SW 1271 (cell line): ENCODE results near the gene PIERCE2.
A peak's percentile ranks its signal among the peaks of the same experiment; 100 is the strongest.
"Not testable (repeated sequence)": the region's sequence is repeated elsewhere in the genome, so short reads cannot be mapped to it uniquely, and the experiment has no call there.

Experiments used
- DNase-seq, 2 experiments: peaks; one replicate each; lab custom pipeline; 2025; lab: John Stamatoyannopoulos, UW

The PIERCE2 gene

GRCh38 chr15:55408012-55408928, at the start of gene PIERCE2, which contains the start of gene CCPG1:
Gene PIERCE2, plus strand, starts transcription at chr15:55408495. Its CDS starts 274 bp downstream, at chr15:55408769.
Gene CCPG1, minus strand, starts transcription at chr15:55408359. Its CDS starts 18,935 bp downstream, at chr15:55389424.
- DNase-seq = peak; percentile 86 to 95

- DNase-seq = no peak
Measured at GRCh38 chr15:55360256-55360655, 48.0 kb upstream of the PIERCE2 start.

DNA sequence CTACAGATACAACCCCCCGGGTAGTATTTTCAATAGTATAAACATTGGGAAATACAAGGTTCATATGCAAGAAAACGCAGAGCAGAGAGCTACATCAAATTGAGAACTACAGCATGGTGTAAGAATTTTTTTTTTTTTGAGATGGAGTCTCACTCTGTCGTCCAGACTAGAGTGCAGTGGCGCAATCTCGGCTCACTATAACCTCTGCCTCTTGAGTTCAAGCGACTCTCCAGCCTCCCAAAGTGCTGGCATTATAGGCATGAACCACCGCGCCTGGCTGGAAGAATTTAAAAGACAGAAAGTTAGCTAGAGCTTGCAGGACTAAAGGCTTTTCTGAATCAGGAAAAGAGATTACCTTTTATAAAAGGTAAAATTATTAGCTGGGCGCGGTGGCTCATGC, 47.2 kb upstream of the PIERCE2 start:
- DNase-seq = no peak

- no peak for DNase-seq
Measured at GRCh38 chr15:55362641-55363040, 45.7 kb upstream of the PIERCE2 start.

GRCh38 chr15:55366981-55367380, 41.3 kb upstream of the PIERCE2 start:
- DNase-seq = no peak

DNA sequence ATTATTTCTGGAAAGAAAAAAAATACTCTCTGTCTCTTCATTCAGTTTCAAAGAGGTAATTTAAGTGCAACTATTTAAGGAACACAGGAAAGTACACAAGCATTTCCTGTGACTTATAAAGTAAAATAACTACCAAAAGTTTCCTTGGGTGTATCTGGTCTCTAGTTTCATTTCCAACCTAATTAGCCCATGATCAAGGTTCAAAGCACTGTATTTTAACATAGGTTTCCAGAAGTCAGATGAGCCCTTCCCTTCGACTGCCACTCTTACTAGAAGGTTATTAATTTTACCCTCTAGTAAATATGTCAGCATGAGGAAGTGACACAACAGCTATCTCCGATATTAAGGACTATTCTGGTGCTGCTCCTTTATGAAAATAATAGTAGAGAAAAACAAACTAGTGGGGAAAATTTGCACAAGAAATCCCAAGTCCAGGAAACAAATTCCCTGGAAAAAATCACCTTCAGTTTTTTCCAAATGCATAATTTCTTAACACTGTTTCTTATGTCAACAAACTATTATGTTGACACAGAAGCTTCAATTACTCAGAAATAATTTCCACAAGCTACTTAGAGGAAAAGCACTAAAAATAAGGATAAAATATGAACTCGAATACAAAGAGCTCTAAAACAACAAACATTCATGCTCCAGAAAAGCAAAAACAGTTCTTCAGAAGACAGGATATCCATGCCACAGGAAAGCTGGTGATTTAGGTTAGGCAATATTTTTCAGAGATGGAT, 35.4 kb upstream of the PIERCE2 start:
- no peak for DNase-seq

DNA sequence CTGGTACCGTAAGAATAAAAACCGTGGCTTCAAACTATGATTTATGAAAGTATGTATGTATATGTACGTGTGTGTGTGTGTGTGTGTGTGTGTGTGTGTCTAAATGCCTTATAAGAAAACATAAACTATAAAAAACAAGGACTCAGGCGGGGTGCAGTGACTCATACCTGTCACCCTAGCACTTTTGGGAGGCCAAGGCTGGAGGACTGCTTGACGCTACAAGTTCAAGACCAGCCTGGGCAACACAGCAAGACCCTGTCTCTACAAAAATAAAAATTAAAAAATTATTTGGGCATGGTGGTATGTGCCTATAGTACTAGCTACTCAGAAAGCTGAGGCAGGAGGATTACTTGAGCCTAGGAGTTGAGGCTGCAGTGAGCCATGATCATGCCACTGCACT, 29.2 kb upstream of the PIERCE2 start:
- no peak for DNase-seq

DNA sequence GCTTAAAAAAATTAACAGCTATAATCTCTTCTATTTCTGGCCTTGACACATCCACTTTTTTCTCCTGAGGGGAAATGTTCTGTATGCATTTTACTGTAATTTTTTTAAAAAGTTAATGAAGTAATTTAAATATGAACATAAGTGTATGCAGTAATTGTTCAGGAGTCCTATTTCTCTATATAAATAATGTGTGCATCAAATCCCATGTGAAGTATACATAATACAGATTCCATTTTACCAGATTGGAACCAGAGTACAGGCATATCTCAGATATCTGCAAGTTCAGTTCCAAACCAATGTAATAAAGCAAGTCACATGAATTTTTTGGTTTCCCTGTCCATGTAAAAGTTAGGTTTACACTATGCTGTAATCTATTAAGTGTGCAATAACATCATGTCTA, 26.7 kb upstream of the PIERCE2 start:
- DNase-seq = no peak

DNA sequence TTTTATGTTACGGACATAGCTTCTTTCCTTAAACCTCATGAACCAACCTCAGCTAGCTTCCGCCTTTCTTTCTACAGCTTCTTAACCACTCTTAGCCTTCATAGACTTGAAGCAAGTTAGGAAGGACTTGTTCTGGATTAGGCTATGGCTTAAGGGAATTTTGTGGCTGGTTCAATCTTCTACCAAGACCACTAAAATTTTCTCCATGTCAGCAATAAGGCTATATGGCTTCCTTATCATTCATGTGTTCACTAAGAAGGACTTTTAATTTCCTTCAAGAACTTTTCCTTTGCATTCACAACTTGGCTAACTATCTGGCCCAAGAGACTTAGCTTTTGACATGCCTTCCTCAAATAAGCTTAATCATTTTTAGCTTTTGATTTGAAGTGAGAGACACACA, 24.6 kb upstream of the PIERCE2 start:
- no peak for DNase-seq

DNA sequence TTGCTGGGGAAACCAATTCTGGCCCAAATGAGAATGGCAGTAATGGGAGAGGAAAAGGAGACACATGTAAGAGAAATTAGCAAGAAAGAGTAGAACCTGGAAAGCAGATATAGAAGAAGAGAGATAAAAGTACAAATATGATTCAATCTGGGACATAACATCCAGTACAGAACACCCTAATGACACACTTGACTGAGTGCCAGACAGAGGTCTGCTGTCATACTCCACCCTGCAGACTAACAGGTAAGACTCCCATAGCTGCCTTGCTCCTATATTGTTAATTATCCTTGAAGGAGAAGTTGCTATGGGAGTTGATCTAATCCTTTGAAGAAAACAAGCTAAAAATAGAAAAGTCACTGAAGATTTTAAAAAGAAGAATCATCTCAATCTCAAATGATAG, 21.3 kb upstream of the PIERCE2 start:
- no peak for DNase-seq

DNA sequence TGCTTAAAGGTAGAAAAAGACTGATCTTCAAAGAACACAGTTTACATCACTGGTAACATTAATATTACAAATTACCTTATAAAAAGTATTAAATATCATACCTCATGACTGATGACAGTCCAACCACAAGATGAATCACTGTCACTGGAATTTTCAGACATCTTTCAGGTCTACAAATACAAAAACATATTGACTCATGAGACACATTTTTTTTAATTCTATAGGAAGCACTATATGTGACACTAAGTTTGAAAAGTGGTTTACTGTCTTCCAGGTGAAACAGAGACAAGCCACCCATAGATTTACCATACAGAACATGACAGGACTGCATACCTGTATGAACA, 19.1 kb upstream of the PIERCE2 start:
- peak in 1 of 2 experiments; percentile 20 for DNase-seq

DNA sequence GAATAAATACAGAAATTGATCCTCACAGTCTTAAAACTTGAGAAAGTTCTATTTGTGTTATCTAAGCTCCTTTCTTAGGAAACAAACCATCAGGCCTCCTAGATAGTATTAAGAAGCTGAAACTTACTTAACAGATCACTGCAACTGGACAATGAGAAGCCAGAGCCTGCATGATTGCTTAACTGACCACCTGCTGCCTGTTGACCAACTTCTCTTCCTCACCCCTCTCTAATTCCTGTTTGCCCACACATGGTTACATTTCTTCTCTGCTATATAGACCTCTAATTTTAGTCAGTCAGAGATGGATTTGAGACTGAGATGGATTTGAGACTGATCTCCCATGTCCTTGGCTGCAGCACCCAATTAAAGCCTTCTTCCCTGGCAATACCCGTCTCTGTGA, 13.6 kb upstream of the PIERCE2 start:
- no peak for DNase-seq

GRCh38 chr15:55398243-55398642, 10.1 kb upstream of the PIERCE2 start:
- DNase-seq = no peak

- not testable (repeated sequence) for DNase-seq
Measured at GRCh38 chr15:55400050-55400449, 8.2 kb upstream of the PIERCE2 start.

- no peak for DNase-seq
Measured at GRCh38 chr15:55401786-55402246, 6.5 kb upstream of the PIERCE2 start.

- no peak for DNase-seq
Measured at GRCh38 chr15:55402707-55403106, 5.6 kb upstream of the PIERCE2 start.

GRCh38 chr15:55403531-55403930, 4.8 kb upstream of the PIERCE2 start:
- no peak for DNase-seq

DNA sequence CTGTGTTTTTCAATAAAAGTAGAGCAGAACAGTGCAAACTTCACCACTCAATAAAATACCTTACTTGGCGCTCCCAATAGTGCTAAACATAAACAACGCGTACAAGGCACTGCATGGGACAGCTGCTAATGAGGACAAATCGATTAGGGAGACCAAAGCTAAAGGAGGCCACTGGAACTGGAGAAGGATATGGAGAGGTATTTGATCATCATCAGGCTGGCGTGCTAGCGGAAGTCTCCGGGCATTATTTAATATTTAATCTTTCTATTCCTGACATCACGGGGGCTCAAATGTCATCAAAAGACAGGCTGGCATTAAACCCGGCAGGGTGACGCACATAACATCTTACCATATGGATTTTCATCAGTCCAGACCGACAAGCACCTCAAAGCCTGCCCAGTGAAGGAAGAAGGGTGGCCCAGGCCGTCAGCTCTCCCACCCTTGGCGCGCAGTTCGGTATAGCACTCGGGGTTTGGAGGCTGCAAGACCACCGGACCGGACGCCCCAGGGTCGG, 740 bp upstream of the PIERCE2 start:
- peak in 1 of 2 experiments; percentile 81 for DNase-seq

- DNase-seq = not testable (repeated sequence)
Measured at GRCh38 chr15:55408976-55409375, 681 bp downstream of the PIERCE2 start.

DNA sequence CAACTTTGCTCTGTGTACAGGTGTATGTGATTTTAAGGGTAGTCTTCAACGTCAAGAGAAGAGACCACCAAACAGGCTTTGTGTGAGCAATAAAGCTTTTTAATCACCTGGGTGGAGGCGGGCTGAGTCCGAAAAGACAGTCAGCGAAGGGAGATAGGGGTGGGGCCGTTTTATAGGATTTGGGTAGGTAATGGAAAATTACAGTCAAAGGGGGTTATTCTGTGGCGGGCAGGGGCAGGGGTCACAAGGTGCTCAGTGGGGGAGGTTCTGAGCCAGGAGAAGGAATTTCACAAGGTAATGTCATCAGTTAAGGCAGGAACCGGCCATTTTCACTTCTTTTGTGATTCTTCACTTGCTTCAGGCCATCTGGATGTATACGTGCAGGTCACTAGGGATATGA, 9.4 kb downstream of the PIERCE2 start:
- not testable (repeated sequence) for DNase-seq

DNA sequence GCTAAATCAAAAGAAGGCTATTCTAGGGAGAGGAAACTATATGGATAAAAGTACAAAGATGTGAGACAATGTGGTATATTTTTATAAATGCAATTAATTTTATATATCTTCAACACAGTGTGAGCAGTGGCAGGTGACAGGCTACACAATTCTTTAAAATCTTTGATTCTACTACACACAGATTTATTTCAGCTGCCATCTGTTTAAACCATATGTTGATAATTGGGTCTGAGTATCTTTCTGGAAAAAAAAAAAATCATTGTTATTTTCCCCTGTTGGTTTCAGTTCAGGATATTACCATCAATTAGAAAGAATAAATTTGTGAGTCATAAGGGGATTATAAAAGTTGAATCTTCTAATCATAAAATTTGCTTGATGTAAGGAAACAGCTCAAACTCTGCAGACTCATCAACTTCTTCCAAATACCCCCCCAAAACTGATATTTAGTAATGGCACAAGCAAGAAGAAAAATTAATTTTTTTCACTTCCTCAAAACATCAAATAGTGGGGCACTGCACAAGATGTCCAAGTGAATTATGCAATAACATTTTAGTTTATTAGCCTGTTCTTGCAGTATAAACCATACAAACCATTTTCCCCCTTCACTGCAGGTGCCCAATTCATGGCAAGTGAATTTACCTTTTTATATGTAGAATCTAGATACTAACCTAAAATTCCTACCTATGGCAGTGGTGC, 12.0 kb downstream of the PIERCE2 start:
- no peak for DNase-seq

DNA sequence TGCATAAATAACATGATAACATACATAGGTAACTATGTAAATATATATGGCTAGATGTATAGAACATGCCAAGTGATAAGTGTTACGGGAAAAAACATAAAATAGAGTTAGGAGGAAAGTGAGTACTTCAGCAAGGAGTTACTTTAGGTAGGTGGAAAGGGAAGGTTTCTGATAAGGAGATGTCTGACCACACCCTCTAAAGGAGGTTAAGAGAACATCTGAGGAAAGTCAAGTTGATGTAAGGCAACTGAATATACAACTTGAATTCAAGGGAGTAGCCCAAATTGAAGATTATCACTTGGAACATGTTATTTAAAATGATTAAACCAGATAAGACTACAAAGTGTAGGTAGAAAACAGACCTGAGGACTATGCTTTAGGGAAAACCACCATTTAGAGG, 13.8 kb downstream of the PIERCE2 start:
- no peak for DNase-seq
